ENCODE data around the gene KL.
A peak's percentile ranks its signal among the peaks of the same experiment; 100 is the strongest.

GRCh38 chr13:33110713-33111413 lies 94.6 kb downstream of the KL start:
- TF ChIP-seq CTCF (IDR thresholded peaks at IDR 0.05 in 2 of 3, conservative IDR thresholded peaks at IDR 0.05 in 1 of 3; ENCODE audit: control insufficient read depth in 2 of 3, extremely low read depth in 1 of 3, insufficient read depth in 1 of 3, low read depth in 3 of 3, low read length in 3 of 3), result no peak
- TF ChIP-seq YY1 (IDR thresholded peaks at IDR 0.05; ENCODE audit: low read depth, low read length), result no peak; the same call in 1 of the 2 replicates
- TF ChIP-seq, protein P1, sequence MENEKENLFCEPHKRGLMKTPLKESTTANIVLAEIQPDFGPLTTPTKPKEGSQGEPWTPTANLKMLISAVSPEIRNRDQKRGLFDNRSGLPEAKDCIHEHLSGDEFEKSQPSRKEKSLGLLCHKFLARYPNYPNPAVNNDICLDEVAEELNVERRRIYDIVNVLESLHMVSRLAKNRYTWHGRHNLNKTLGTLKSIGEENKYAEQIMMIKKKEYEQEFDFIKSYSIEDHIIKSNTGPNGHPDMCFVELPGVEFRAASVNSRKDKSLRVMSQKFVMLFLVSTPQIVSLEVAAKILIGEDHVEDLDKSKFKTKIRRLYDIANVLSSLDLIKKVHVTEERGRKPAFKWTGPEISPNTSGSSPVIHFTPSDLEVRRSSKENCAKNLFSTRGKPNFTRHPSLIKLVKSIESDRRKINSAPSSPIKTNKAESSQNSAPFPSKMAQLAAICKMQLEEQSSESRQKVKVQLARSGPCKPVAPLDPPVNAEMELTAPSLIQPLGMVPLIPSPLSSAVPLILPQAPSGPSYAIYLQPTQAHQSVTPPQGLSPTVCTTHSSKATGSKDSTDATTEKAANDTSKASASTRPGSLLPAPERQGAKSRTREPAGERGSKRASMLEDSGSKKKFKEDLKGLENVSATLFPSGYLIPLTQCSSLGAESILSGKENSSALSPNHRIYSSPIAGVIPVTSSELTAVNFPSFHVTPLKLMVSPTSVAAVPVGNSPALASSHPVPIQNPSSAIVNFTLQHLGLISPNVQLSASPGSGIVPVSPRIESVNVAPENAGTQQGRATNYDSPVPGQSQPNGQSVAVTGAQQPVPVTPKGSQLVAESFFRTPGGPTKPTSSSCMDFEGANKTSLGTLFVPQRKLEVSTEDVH (IDR thresholded peaks at IDR 0.05; ENCODE audit: low read depth, partially characterized antibody), result no peak
- no peak for TF ChIP-seq ZNF24 (IDR thresholded peaks at IDR 0.05)
- TF ChIP-seq RCOR1 (conservative IDR thresholded peaks at IDR 0.05; ENCODE audit: low read depth, low read length), result no peak
- peak; percentile 91 for TF ChIP-seq DPF2 (IDR thresholded peaks at IDR 0.05)
- TF ChIP-seq SP1 (IDR thresholded peaks at IDR 0.05; ENCODE audit: low read depth, low read length), result no peak
- TF ChIP-seq POLR2AphosphoS2 (IDR thresholded peaks at IDR 0.05; ENCODE audit: low read depth, low read length), result no peak
- 0 out of 2 replicates have a peak, but pooled peaks have one; percentile 59 for TF ChIP-seq CBX5 (IDR thresholded peaks at IDR 0.05; ENCODE audit: low read depth)
- TF ChIP-seq, protein P2, sequence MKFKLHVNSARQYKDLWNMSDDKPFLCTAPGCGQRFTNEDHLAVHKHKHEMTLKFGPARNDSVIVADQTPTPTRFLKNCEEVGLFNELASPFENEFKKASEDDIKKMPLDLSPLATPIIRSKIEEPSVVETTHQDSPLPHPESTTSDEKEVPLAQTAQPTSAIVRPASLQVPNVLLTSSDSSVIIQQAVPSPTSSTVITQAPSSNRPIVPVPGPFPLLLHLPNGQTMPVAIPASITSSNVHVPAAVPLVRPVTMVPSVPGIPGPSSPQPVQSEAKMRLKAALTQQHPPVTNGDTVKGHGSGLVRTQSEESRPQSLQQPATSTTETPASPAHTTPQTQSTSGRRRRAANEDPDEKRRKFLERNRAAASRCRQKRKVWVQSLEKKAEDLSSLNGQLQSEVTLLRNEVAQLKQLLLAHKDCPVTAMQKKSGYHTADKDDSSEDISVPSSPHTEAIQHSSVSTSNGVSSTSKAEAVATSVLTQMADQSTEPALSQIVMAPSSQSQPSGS (IDR thresholded peaks at IDR 0.05; ENCODE audit: low read length), result peak; percentile 72
- peak; percentile 35; the same call in 1 of the 2 replicates for TF ChIP-seq CREB1 (IDR thresholded peaks at IDR 0.05; ENCODE audit: low read depth)

Data from GM12878 (cell line).